Inferior parietal cortex (tissue), 1 donor: Measurements from ENCODE around the gene RHEB.
"Not testable (repeated sequence)": the region's sequence is repeated elsewhere in the genome, so short reads cannot be mapped to it uniquely, and the experiment has no call there.

Source experiments
- DNase-seq: peaks from one replicate; pipeline ENCODE4 v3.0.0-alpha.2; 2016; ENCODE audit errors: extremely low spot score

Gene RHEB

GRCh38 chr7:151519765-151520418 lies at the start of gene RHEB:
Gene RHEB (minus strand): TSS chr7:151519895. CDS start chr7:151519511, 384 bp downstream.
- DNase-seq = peak; percentile 96

DNA sequence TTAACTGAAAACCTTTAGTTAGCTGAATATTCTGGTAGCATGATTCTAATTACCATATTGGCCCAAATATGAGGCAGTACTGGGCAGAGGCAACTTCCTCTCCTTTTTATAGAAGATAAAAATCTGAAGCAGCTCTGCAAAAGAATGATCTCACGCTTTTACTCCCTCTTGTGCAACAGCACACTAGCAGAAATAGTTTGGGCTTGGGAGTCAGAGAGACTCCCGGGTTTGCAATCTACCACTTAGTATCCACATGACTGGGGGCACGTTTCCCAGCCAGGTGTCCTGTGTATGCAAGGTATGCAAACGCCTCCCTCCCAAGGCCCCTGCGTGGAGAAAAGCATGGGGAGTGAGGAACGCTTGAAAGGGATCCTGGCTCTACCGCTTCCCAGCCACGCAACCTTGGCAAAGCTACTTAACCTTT lies 47.2 kb upstream of the RHEB start:
- peak; percentile 47 for DNase-seq

- DNase-seq = no peak
These were observed 45.8 kb upstream of the RHEB start for GRCh38 chr7:151565541-151565940.

DNA sequence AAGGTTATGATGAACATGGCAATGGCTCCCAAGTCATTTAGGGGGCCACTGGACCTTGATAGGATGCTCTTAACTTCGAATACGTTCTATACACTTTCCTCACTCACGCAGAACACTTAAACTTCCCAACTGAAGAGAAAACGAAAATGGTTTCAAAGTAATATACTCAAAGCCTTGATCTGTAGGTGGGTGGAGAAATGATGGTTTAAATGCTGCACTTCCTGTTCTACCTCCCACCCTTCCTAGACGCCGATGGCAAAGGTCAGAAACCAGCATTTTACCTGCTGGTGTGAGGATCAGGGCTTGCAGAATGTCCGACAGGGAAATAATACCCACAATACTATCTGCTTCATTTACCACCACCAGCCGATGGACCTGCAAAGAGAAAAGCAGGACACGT lies 40.5 kb upstream of the RHEB start:
- no peak for DNase-seq

DNA sequence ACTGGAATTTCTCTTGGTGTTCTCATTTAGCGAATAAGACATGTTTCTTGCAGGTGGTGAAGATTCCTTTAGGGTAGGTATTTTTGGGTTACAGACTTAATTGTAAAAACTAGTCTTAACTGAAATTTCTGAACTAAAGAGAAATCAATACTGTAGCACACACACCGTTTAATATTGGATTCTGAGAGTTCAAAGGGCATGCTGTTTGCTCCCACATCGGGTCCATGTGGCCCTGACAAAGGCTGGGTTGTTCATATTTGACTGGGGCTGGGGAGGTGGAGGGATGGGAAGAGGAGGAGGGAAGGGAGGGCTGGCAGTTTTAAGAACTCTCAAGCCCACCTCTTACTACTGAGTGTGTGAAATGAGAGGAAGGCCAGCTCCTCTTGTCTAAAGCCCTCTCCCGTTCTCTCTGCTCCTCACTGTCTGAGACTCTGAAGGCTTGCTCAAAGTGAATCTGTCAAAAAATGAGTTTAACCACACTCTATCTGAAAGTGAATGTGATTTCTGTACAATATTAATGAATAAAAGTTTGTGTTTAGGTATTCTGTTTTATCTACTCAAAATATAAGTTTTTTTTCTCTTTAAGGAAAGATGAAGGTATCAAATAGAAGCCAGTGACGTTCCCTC lies 40.0 kb upstream of the RHEB start:
- DNase-seq = no peak

DNA sequence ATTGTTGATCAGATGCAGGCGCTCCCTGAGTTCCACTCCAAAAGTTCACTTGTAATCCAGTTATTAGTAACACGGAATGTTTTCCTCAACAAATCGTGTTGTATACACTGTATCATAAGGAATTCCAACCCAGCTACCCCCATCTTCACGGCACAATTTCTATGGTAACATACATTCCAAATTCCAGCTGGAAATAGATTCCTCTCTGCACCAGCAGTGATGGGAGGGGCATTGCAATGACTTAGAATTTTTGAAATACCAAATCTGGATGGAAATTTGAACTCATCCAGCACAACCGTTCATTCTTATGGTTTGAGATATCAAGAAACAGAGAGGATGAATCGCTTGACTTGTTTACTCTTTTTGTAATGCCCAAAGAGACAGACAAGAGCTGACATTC lies 38.9 kb upstream of the RHEB start:
- DNase-seq = no peak

DNA sequence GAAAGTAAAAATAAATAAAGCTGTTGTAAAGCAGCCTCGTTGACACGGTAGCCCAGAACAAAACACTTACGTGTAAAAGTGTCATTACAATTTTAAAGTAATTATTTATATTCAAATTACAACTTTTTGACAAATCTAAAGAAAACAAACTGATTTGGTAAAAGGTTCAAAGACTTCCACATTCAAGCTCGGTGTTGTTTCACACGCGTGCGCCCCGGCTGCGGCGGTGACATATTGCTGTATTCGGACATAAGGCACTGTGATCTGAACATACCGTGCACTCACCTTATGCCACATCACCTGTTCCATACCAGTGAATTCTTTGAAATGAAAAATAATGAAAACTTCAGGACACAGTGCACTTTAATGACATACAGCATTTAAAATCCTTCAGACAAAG lies 36.9 kb upstream of the RHEB start:
- DNase-seq = no peak

DNA sequence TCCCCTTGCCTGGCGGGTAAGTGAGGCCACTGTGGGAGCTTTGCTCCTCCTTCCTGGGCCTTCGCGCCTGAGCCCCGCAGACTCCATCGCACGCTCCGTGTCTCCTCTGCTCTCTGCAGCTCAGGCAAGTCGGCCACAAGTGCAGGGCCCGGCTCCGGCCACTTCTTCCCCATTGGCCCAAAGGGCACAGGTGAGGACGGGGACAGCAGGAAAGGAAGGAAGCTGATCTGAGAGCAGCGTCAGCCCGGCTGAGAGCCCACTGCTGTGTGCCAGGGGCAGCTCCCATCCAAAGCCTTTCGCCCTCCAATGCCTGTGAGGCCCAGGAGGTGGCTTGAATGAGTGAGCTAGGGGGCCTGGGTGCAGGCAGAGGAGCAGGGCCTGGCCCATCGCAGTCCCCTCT lies 33.7 kb upstream of the RHEB start:
- no peak for DNase-seq

GRCh38 chr7:151552352-151553028 lies 32.8 kb upstream of the RHEB start:
- DNase-seq = no peak

GRCh38 chr7:151551820-151552219 lies 32.1 kb upstream of the RHEB start:
- DNase-seq = no peak

GRCh38 chr7:151550656-151551286 lies 31.1 kb upstream of the RHEB start:
- DNase-seq = no peak

GRCh38 chr7:151549644-151550043 lies 29.9 kb upstream of the RHEB start:
- no peak for DNase-seq

DNA sequence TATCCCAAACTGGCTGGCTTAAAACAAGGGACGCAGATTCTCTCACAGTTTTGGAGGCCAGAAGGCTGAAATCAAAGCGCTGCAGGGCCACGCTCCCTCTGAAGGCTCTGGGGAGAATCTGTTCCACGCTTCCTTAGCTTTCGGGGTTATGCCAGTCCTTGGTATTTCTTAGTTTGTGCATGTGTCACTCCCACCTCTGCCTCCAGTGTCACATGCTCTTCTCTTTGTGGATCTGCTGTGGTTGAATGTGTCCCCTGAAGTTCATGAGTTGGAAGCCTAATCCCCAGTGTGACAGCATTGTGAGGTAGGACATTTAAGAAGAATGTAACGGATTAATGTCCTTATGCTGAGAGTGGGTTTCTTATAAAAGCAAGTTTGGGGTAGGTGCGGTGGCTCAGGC lies 29.4 kb upstream of the RHEB start:
- no peak for DNase-seq

- no peak for DNase-seq
These were observed 24.5 kb upstream of the RHEB start for GRCh38 chr7:151544183-151544582.

DNA sequence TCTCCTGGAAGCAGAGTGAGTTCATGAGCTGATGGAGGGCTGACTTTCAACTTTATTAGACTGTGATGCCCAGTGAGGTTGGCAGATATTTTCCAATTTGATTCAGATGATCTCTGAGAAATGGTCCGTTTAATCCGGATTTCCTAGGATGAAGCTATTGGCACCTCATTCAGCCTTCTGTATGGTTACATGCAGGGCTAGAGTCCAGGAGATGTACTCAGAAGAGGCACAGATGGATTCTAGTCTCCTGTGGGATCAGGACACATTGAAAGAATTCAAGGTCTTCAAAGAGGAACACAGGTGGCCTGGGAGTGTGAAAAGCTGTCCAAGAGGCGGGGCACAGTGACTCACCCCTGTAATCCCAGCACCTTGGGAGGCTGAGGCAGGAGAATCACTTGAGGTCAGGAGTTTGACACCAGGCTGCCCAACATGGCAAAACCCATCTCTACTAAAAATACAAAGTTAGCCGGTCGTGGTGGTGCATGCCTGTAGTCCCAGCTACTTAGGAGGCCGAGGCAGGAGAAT lies 23.0 kb upstream of the RHEB start:
- DNase-seq = no peak

- DNase-seq = no peak
These were observed 22.2 kb upstream of the RHEB start for GRCh38 chr7:151541709-151542499.

DNA sequence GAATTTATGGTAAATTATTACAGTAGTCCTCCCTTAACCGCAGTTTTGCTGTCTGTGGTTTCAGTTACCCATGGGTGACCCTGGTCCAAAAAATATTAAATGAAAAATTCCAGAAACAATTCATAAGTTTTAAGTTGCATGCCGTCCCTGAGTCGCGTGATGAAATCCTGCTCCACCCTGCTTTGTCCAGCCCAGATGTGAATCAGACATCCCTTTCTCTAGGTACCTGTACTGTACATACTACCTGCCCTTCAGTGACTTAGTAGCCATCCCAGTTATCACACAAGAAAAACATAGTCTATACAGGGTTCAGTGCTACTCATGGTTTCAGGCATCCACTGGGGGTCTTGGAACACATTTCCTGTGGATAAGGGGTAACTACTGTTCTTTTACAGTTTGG lies 20.5 kb upstream of the RHEB start:
- no peak for DNase-seq

GRCh38 chr7:151539088-151539671 lies 19.5 kb upstream of the RHEB start:
- peak; percentile 73 for DNase-seq

DNA sequence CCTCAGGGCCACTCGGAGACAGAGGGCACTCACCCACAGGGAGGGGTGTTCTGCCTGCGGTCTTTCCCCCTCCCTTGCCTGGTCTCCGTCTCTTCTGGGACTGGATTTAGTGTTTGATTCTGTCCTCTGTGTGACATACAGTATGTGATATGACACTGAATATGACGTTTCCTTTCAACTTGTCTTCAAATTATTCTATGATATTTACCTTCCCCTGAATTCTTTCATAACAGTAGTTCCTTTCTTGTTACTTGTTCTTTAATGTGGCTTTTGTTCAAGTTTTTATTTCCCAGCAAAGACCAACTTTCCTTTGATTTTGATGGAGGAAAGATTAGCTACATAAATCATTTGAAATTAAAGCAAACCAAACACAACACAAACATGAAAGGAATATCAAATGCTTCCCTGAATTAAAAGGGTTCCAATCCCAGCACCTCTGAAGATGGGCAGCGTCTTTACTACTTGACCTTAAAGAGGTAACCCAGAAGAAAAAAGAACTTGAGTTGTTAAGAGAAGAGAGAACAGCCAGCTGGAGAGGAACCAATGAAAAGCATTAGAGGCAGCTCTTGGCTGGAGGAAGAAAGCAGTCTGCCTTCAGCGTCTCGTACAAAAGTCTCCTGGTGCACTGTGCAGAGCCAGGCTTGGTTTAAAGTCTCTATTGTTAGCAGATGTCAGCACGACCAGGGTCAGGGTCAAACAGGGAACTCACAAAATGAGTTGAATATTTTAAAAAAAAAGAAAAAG lies 18.3 kb upstream of the RHEB start:
- DNase-seq = peak; percentile 57

DNA sequence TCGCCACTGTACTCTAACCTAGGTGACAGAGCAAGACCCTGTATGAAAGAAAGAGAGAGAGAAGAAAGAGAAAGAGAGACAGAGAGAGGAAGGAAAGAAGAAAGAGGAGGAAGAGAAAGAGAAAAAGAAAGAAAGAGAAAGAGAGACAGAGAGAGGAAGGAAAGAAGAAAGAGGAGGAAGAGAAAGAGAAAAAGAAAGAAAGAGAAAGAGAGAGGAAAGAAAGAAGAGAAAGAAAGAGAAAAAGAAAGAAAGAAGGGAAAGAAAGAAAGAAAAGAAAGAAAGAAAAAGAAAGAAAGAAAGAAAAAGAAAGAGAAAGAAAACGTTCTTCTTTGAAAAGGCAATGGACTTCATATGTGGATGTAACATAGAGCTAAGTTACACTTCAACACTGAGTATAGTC lies 16.5 kb upstream of the RHEB start:
- DNase-seq = not testable (repeated sequence)

- no peak for DNase-seq
These were observed 10.1 kb upstream of the RHEB start for GRCh38 chr7:151529842-151530241.
